Keratinocyte (primary cell): ENCODE results near the gene MOB1B.

Experiments used
- CTCF ChIP-seq, 3 experiments: IDR thresholded peaks in 1 of 3; conservative IDR thresholded peaks in 1 of 3; optimal IDR thresholded peaks in 1 of 3; 2 replicates in 2 of 3; 3 replicates in 1 of 3; pipeline versions ENCODE3 to v1.5.1; 2011; ENCODE audit warnings: low read length in 3 of 3, mild to moderate bottlenecking in 3 of 3, moderate library complexity in 2 of 3, control low read depth in 1 of 3, inconsistent platforms in 1 of 3; ENCODE audit not compliant: insufficient read depth in 2 of 3; ENCODE audit errors: extremely low read depth in 1 of 3
- EZH2 ChIP-seq: IDR thresholded peaks from one replicate; pipeline ENCODE4 v1.6.1; 2012; ENCODE audit warnings: inconsistent platforms, mild to moderate bottlenecking, low read length, moderate library complexity

- TF ChIP-seq CTCF (optimal IDR thresholded peaks at IDR 0.05 in 1 of 3, IDR thresholded peaks at IDR 0.05 in 1 of 3, conservative IDR thresholded peaks at IDR 0.05 in 1 of 3; ENCODE audit: extremely low read depth in 1 of 3, insufficient read depth in 2 of 3, low read length in 3 of 3) (no peak), EZH2 (no peak)
Observed at GRCh38 chr4:71008196-71008595, 106.0 kb downstream of the MOB1B start.
